IPS-11a (cell line): ENCODE data around the gene ABAT.

Source experiments
- H3K4me3 ChIP-seq: one replicate; pipeline ENCODE4 v1.5.1; 2013; ENCODE audit warnings: low read depth, low read length, control low read depth

ABAT gene

GRCh38 chr16:8714807-8715206, 40.4 kb downstream of the ABAT start:
- no peak overlapping the region for H3K4me3 ChIP-seq

- H3K4me3 ChIP-seq = no peak overlapping the region
Observed at GRCh38 chr16:8716052-8716451, 41.6 kb downstream of the ABAT start.

GRCh38 chr16:8716592-8716991, 42.2 kb downstream of the ABAT start:
- no peak overlapping the region for H3K4me3 ChIP-seq

GRCh38 chr16:8717469-8717868, 43.1 kb downstream of the ABAT start:
- H3K4me3 ChIP-seq = no peak overlapping the region

- no peak overlapping the region for H3K4me3 ChIP-seq
Observed at GRCh38 chr16:8717892-8718415, 43.5 kb downstream of the ABAT start.

GRCh38 chr16:8718851-8719680, 44.6 kb downstream of the ABAT start:
- no peak overlapping the region for H3K4me3 ChIP-seq

GRCh38 chr16:8720080-8720966, 45.9 kb downstream of the ABAT start:
- H3K4me3 ChIP-seq = no peak overlapping the region

- H3K4me3 ChIP-seq = no peak overlapping the region
Observed at GRCh38 chr16:8720967-8721308, 46.5 kb downstream of the ABAT start.

GRCh38 chr16:8721336-8722024, 47.1 kb downstream of the ABAT start:
- no peak overlapping the region for H3K4me3 ChIP-seq

- H3K4me3 ChIP-seq = no peak overlapping the region
Observed at GRCh38 chr16:8722025-8722348, 47.6 kb downstream of the ABAT start.

- no peak overlapping the region for H3K4me3 ChIP-seq
Observed at GRCh38 chr16:8725513-8726178, 51.2 kb downstream of the ABAT start.

GRCh38 chr16:8727131-8727806, 52.9 kb downstream of the ABAT start:
- no peak overlapping the region for H3K4me3 ChIP-seq

- H3K4me3 ChIP-seq = no peak overlapping the region
Observed at GRCh38 chr16:8727857-8728618, 53.6 kb downstream of the ABAT start.

GRCh38 chr16:8729779-8730334, 55.4 kb downstream of the ABAT start:
- no peak overlapping the region for H3K4me3 ChIP-seq

GRCh38 chr16:8730335-8730915, 56.0 kb downstream of the ABAT start:
- no peak overlapping the region for H3K4me3 ChIP-seq

GRCh38 chr16:8733849-8734540, 59.6 kb downstream of the ABAT start:
- H3K4me3 ChIP-seq = no peak overlapping the region

GRCh38 chr16:8735574-8735973, 61.2 kb downstream of the ABAT start:
- no peak overlapping the region for H3K4me3 ChIP-seq

GRCh38 chr16:8736123-8736668, 61.8 kb downstream of the ABAT start:
- no peak overlapping the region for H3K4me3 ChIP-seq
